ENCODE results near the gene PCBP3. TPM values are rescaled to one million over a fixed set of nuclear protein-coding genes. Genes with fewer than 3 reads are reported as not detected.

PCBP3 gene
- total RNA-seq, 2 experiments from 2014 or later, result 1.9 to 2.2 TPM

GRCh38 chr21:45598109-45598508 is 45.4 kb upstream of the PCBP3 start:
- Mint-ChIP-seq H3K27me3 (no peaks in the 10 kb centered on the region), H3K27ac (no peak overlapping the region), H3K4me3 (no peak overlapping the region), H3K9me3 (peaks cover 8% of the 10 kb centered on the region), H3K4me1 (ENCODE audit: low read depth) (peaks cover 20% of the 10 kb centered on the region), H3K36me3 (ENCODE audit: low read depth) (no peaks in the 10 kb centered on the region)
- TF ChIP-seq CTCF (IDR thresholded peaks at IDR 0.05), result no peak
- DNase-seq (no peak), ATAC-seq (no peak)
- intact Hi-C loops (cut with micrococcal nuclease), result loop anchor here (5.0 kb wide), 1 partner anchor 121 kb away; no protein-coding TSS in a partner anchor
- ChIA-PET CTCF (interaction anchor here (0.9 to 2.7 kb wide), 2 partner anchors 14 to 22 kb away, joined by 3 to 7 read pairs; no protein-coding TSS in a partner anchor), POLR2A (no interaction called here)

- peaks cover 14% of the 10 kb centered on the region for H3K9me3 Mint-ChIP-seq
- DNase-seq, result no peak
- H3K27ac Mint-ChIP-seq, result no peak overlapping the region
- ChIA-PET CTCF (interaction anchor here (2.7 kb wide), 1 partner anchor 13 kb away, joined by 7 read pairs; no protein-coding TSS in a partner anchor), POLR2A (no interaction called here)
- H3K36me3 Mint-ChIP-seq (ENCODE audit: low read depth), result no peaks in the 10 kb centered on the region
- no peak for TF ChIP-seq CTCF (IDR thresholded peaks at IDR 0.05)
- ATAC-seq, result no peak
- intact Hi-C loops (cut with micrococcal nuclease), result loop anchor here (5.0 kb wide), 1 partner anchor 121 kb away; no protein-coding TSS in a partner anchor
- no peak overlapping the region for H3K4me3 Mint-ChIP-seq
- peaks cover 15% of the 10 kb centered on the region for H3K4me1 Mint-ChIP-seq (ENCODE audit: low read depth)
- no peaks in the 10 kb centered on the region for H3K27me3 Mint-ChIP-seq
These were observed 44.9 kb upstream of the PCBP3 start for GRCh38 chr21:45598666-45599065.

GRCh38 chr21:45599146-45599581 is 44.4 kb upstream of the PCBP3 start:
- H3K27me3 Mint-ChIP-seq, result no peaks in the 10 kb centered on the region
- no peak for DNase-seq
- ATAC-seq, result no peak
- H3K36me3 Mint-ChIP-seq (ENCODE audit: low read depth), result no peaks in the 10 kb centered on the region
- intact Hi-C loops (cut with micrococcal nuclease), result loop anchor here (5.0 kb wide), 1 partner anchor 122 kb away; no protein-coding TSS in a partner anchor
- CTCF ChIA-PET, result no interaction called here
- POLR2A ChIA-PET, result no interaction called here
- H3K27ac Mint-ChIP-seq, result no peak overlapping the region
- peaks cover 10% of the 10 kb centered on the region for H3K4me1 Mint-ChIP-seq (ENCODE audit: low read depth)
- peaks cover 17% of the 10 kb centered on the region for H3K9me3 Mint-ChIP-seq
- H3K4me3 Mint-ChIP-seq, result no peak overlapping the region
- no peak for TF ChIP-seq CTCF (IDR thresholded peaks at IDR 0.05)

GRCh38 chr21:45600248-45600647 is 43.3 kb upstream of the PCBP3 start:
- H3K27ac Mint-ChIP-seq, result no peak overlapping the region
- ATAC-seq, result no peak
- peaks cover 19% of the 10 kb centered on the region for H3K9me3 Mint-ChIP-seq
- no peak overlapping the region for H3K4me3 Mint-ChIP-seq
- no peaks in the 10 kb centered on the region for H3K36me3 Mint-ChIP-seq (ENCODE audit: low read depth)
- no peak for DNase-seq
- no peak for TF ChIP-seq CTCF (IDR thresholded peaks at IDR 0.05)
- ChIA-PET POLR2A (no interaction called here), CTCF (no interaction called here)
- intact Hi-C loops (cut with micrococcal nuclease), result no loop called here
- H3K4me1 Mint-ChIP-seq (ENCODE audit: low read depth), result peaks cover 10% of the 10 kb centered on the region
- H3K27me3 Mint-ChIP-seq, result no peaks in the 10 kb centered on the region

GRCh38 chr21:45601551-45601950 is 42.0 kb upstream of the PCBP3 start:
- ChIA-PET POLR2A (interaction anchor here (0.9 kb wide), 1 partner anchor 50 kb away, joined by 3 read pairs; no protein-coding TSS in a partner anchor), CTCF (interaction anchor here (1.2 to 1.8 kb wide), 2 partner anchors 9 to 220 kb away, joined by 4 to 5 read pairs; no protein-coding TSS in a partner anchor)
- Mint-ChIP-seq H3K4me1 (ENCODE audit: low read depth) (peaks cover 6% of the 10 kb centered on the region), H3K36me3 (ENCODE audit: low read depth) (no peaks in the 10 kb centered on the region), H3K9me3 (peaks cover 19% of the 10 kb centered on the region), H3K27ac (no peak overlapping the region), H3K27me3 (no peaks in the 10 kb centered on the region), H3K4me3 (no peak overlapping the region)
- DNase-seq (no peak), ATAC-seq (no peak)
- intact Hi-C loops (cut with micrococcal nuclease), result no loop called here
- no peak for TF ChIP-seq CTCF (IDR thresholded peaks at IDR 0.05)
